PFSK-1 (cell line): ENCODE data around the gene SCMH1.

Experiments
- FOXP2 ChIP-seq: optimal IDR thresholded peaks from 2 replicates; pipeline ENCODE3; 2011; ENCODE audit warnings: borderline replicate concordance, control low read depth, inconsistent platforms; ENCODE audit not compliant: insufficient read depth; ENCODE audit errors: extremely low read length, extremely low read depth
- POLR2AphosphoS5 ChIP-seq: IDR thresholded peaks from 2 replicates; pipeline ENCODE4 v1.6.1; 2012; ENCODE audit warnings: low read depth, mild to moderate bottlenecking, control low read depth, low read length, moderate library complexity
- REST ChIP-seq, 2 experiments: IDR thresholded peaks; 2 replicates each; pipeline versions ENCODE4 v1.6.1 to v1.8.0; 2011 to 2012; ENCODE audit warnings: low read depth in 2 of 2, low read length in 2 of 2, control low read depth in 1 of 2, inconsistent platforms in 1 of 2, mild to moderate bottlenecking in 1 of 2, moderate library complexity in 1 of 2; ENCODE audit not compliant: insufficient read depth in 1 of 2
- SIN3A ChIP-seq: IDR thresholded peaks from 2 replicates; pipeline ENCODE4 v1.6.1; 2012; ENCODE audit warnings: mild to moderate bottlenecking, low read length, moderate library complexity, borderline replicate concordance; ENCODE audit not compliant: insufficient read depth
- TAF1 ChIP-seq: IDR thresholded peaks from 2 replicates; pipeline ENCODE4 v1.6.1; 2012; ENCODE audit warnings: low read length, control low read depth, borderline replicate concordance; ENCODE audit not compliant: insufficient read depth

SCMH1 gene

GRCh38 chr1:41005876-41006275, 236.2 kb downstream of the SCMH1 start:
- TF ChIP-seq POLR2AphosphoS5 (no peak), TAF1 (no peak), REST (IDR thresholded peaks at IDR 0.05; ENCODE audit: insufficient read depth in 1 of 2, low read depth in 2 of 2, low read length in 2 of 2) (no peak), FOXP2 (no peak), SIN3A (no peak)

- peak; percentile 94; the same call in 1 of the 2 replicates for TF ChIP-seq SIN3A
- TF ChIP-seq FOXP2 = peak; percentile 88
- no peak for TF ChIP-seq REST (IDR thresholded peaks at IDR 0.05; ENCODE audit: insufficient read depth in 1 of 2, low read depth in 2 of 2, low read length in 2 of 2)
- no peak for TF ChIP-seq POLR2AphosphoS5
- no peak for TF ChIP-seq TAF1
These were observed 238.4 kb downstream of the SCMH1 start for GRCh38 chr1:41003640-41004220.

GRCh38 chr1:41003127-41003639, 238.9 kb downstream of the SCMH1 start:
- TF ChIP-seq SIN3A = no peak
- TF ChIP-seq FOXP2 = no peak
- TF ChIP-seq REST (IDR thresholded peaks at IDR 0.05; ENCODE audit: insufficient read depth in 1 of 2, low read depth in 2 of 2, low read length in 2 of 2) = no peak
- TF ChIP-seq POLR2AphosphoS5 = no peak
- no peak for TF ChIP-seq TAF1

GRCh38 chr1:40998668-40999067, 243.4 kb downstream of the SCMH1 start:
- TF ChIP-seq REST (IDR thresholded peaks at IDR 0.05; ENCODE audit: insufficient read depth in 1 of 2, low read depth in 2 of 2, low read length in 2 of 2) (no peak), FOXP2 (no peak), POLR2AphosphoS5 (no peak)
